H9 (cell line): Measurements from ENCODE around the gene GPR15LG. TPM values are rescaled to one million over a fixed set of nuclear protein-coding genes. Genes with fewer than 3 reads are reported as not detected.

Experiments used
- DNase-seq: peaks from one replicate; pipeline ENCODE4 v3.0.0-alpha.2; 2017
- H2AFZ ChIP-seq: one replicate; pipeline ENCODE4 v1.6.1; 2013; ENCODE audit warnings: mild to moderate bottlenecking, low read length, control low read depth, moderate library complexity
- H2AK5ac ChIP-seq: 2 replicates; pipeline ENCODE4 v1.6.1; 2013; ENCODE audit warnings: low read length, control low read depth, mixed read lengths; ENCODE audit not compliant: insufficient read length
- H2BK120ac ChIP-seq: one replicate; pipeline ENCODE4 v1.6.1; 2013; ENCODE audit warnings: low read depth, mild to moderate bottlenecking, low read length, control low read depth, inconsistent platforms; ENCODE audit not compliant: poor library complexity, severe bottlenecking
- H2BK12ac ChIP-seq: 2 replicates; pipeline ENCODE4 v1.6.1; 2013; ENCODE audit warnings: low read length, control low read depth, mixed read lengths, low read depth; ENCODE audit not compliant: insufficient read length
- H2BK15ac ChIP-seq: 2 replicates; pipeline ENCODE4 v1.6.1; 2013; ENCODE audit warnings: low read depth, low read length, control low read depth
- H2BK20ac ChIP-seq: one replicate; pipeline ENCODE4 v1.6.1; 2013; ENCODE audit warnings: low read depth, mild to moderate bottlenecking, low read length, control low read depth, inconsistent platforms; ENCODE audit not compliant: poor library complexity, severe bottlenecking
- H2BK5ac ChIP-seq: 2 replicates; pipeline ENCODE4 v1.6.1; 2013; ENCODE audit warnings: low read length, control low read depth, mixed read lengths; ENCODE audit not compliant: insufficient read length
- H3K14ac ChIP-seq: 2 replicates; pipeline ENCODE4 v1.6.1; 2013; ENCODE audit warnings: low read length, control low read depth; ENCODE audit not compliant: insufficient read depth
- H3K18ac ChIP-seq: 2 replicates; pipeline ENCODE4 v1.6.1; 2013; ENCODE audit warnings: low read depth, mild to moderate bottlenecking, mixed read lengths, low read length, control low read depth; ENCODE audit not compliant: insufficient read length
- H3K23ac ChIP-seq: 2 replicates; pipeline ENCODE4 v1.6.1; 2013; ENCODE audit warnings: low read length, control low read depth, mixed read lengths, low read depth; ENCODE audit not compliant: insufficient read length
- H3K23me2 ChIP-seq: 2 replicates; pipeline ENCODE4 v1.6.1; 2013; ENCODE audit warnings: low read depth, mild to moderate bottlenecking, mixed read lengths, low read length, control low read depth; ENCODE audit not compliant: insufficient read length, poor library complexity, severe bottlenecking
- H3K27ac ChIP-seq: 2 replicates; pipeline ENCODE4 v1.5.1; 2013; ENCODE audit warnings: low read length, control low read depth, mixed read lengths, low read depth; ENCODE audit not compliant: insufficient read length
- H3K27me3 ChIP-seq: 2 replicates; pipeline ENCODE4 v1.6.1; 2013; ENCODE audit warnings: low read length, control low read depth, inconsistent platforms; ENCODE audit not compliant: insufficient read depth
- H3K4ac ChIP-seq: 2 replicates; pipeline ENCODE4 v1.6.1; 2013; ENCODE audit warnings: low read depth, mild to moderate bottlenecking, control low read depth, inconsistent platforms, low read length, moderate library complexity
- H3K4me1 ChIP-seq: 2 replicates; pipeline ENCODE4 v1.6.1; 2013; ENCODE audit warnings: low read length, control low read depth, inconsistent platforms; ENCODE audit not compliant: insufficient read depth
- H3K4me2 ChIP-seq: 2 replicates; pipeline ENCODE4 v1.6.1; 2013; ENCODE audit warnings: low read length, control low read depth, mixed read lengths; ENCODE audit not compliant: insufficient read length, insufficient read depth
- H3K56ac ChIP-seq: 2 replicates; pipeline ENCODE4 v1.6.1; 2013; ENCODE audit warnings: low read depth, mild to moderate bottlenecking, mixed read lengths, low read length, control low read depth; ENCODE audit not compliant: insufficient read length
- H3K79me1 ChIP-seq: 2 replicates; pipeline ENCODE4 v1.6.1; 2013; ENCODE audit warnings: low read depth, mild to moderate bottlenecking, moderate library complexity, low read length, control low read depth, inconsistent platforms; ENCODE audit not compliant: insufficient read depth, poor library complexity, severe bottlenecking
- H3K79me2 ChIP-seq: 2 replicates; pipeline ENCODE4 v1.6.1; 2013; ENCODE audit warnings: low read length, control low read depth, inconsistent platforms; ENCODE audit not compliant: insufficient read depth
- H3K9ac ChIP-seq: 2 replicates; pipeline ENCODE4 v1.6.1; 2013; ENCODE audit warnings: low read length, control low read depth, mixed read lengths; ENCODE audit not compliant: insufficient read length; ENCODE audit errors: extremely low read depth
- H3K9me3 ChIP-seq: one replicate; pipeline ENCODE4 v1.6.1; 2013; ENCODE audit warnings: low read depth, low read length, inconsistent platforms; ENCODE audit not compliant: control insufficient read depth
- H3T11ph ChIP-seq: one replicate; pipeline ENCODE4 v1.6.1; 2013; ENCODE audit warnings: mild to moderate bottlenecking, low read length, control low read depth, inconsistent platforms
- H4K20me1 ChIP-seq: one replicate; pipeline ENCODE4 v1.6.1; 2013; ENCODE audit not compliant: control insufficient read depth, insufficient read length, insufficient read depth
- H4K5ac ChIP-seq: 2 replicates; pipeline ENCODE4 v1.6.1; 2013; ENCODE audit warnings: low read depth, mild to moderate bottlenecking, mixed read lengths, low read length, control low read depth; ENCODE audit not compliant: insufficient read length
- H4K8ac ChIP-seq: replicated peaks from 2 replicates; pipeline ENCODE4 v1.6.1; 2013; ENCODE audit warnings: low read length, control low read depth, mixed read lengths, low read depth; ENCODE audit not compliant: insufficient read length
- H4K91ac ChIP-seq: 2 replicates; pipeline ENCODE4 v1.6.1; 2013; ENCODE audit warnings: low read depth, mild to moderate bottlenecking, moderate library complexity, mixed read lengths, low read length, control low read depth; ENCODE audit not compliant: insufficient read length
- H3K27ac Mint-ChIP-seq, 3 experiments: 2 replicates in 2 of 3; 3 replicates in 1 of 3; pipeline ENCODE4 v1.8.0; 2020 to 2021; ENCODE audit warnings: mixed read lengths in 3 of 3, mild to moderate bottlenecking in 1 of 3, moderate library complexity in 1 of 3
- H3K27me3 Mint-ChIP-seq: 2 replicates; pipeline ENCODE4 v1.8.0; 2021; ENCODE audit warnings: low read depth, mild to moderate bottlenecking, moderate library complexity, mixed read lengths
- H3K36me3 Mint-ChIP-seq, 3 experiments: 2 replicates in 2 of 3; 3 replicates in 1 of 3; pipeline ENCODE4 v1.8.0; 2020 to 2021; ENCODE audit warnings: low read depth in 3 of 3, mixed read lengths in 3 of 3; ENCODE audit not compliant: insufficient read depth in 1 of 3
- H3K4me1 Mint-ChIP-seq, 2 experiments: 2 replicates each; pipeline ENCODE4 v1.8.0; 2020; ENCODE audit warnings: mixed read lengths in 2 of 2
- H3K4me3 Mint-ChIP-seq, 2 experiments: 2 replicates in 1 of 2; 3 replicates in 1 of 2; pipeline ENCODE4 v1.8.0; 2020 to 2021; ENCODE audit warnings: mild to moderate bottlenecking in 2 of 2, mixed read lengths in 2 of 2, moderate library complexity in 1 of 2
- H3K9me3 Mint-ChIP-seq, 2 experiments: 2 replicates in 1 of 2; 3 replicates in 1 of 2; pipeline ENCODE4 v1.8.0; 2020; ENCODE audit warnings: mild to moderate bottlenecking in 2 of 2, mixed read lengths in 2 of 2, moderate library complexity in 1 of 2
- CTCF ChIP-seq: fragments of 200-600 bp; sonication (generic); conservative IDR thresholded peaks from 3 replicates; pipeline ENCODE4 v1.8.0; 2021; ENCODE audit warnings: antibody characterized with exemption, mild to moderate bottlenecking
- total RNA-seq: library from RNA; stranded (reverse); gene quantifications from 2 replicates; pipeline ENCODE4 v1.2.1, GENCODE V29; 2021

GPR15LG gene
- total RNA-seq, 1 experiment from 2014 or later = not detected

GRCh38 chr10:84147347-84147746, 26.3 kb upstream of the GPR15LG start:
- no peak overlapping the region for H2AFZ ChIP-seq
- Mint-ChIP-seq H3K4me3 (no peak overlapping the region), H3K4me1 (no peaks in the 10 kb centered on the region), H3K27ac (no peak overlapping the region), H3K27me3 (no peaks in the 10 kb centered on the region), H3K9me3 (no peaks in the 10 kb centered on the region), H3K36me3 (peaks cover 23 to 70% (median 62%) of the 10 kb centered on the region in 3 experiments; a peak in 6 of 7 replicates)
- H3K4ac ChIP-seq = no peak overlapping the region
- no peak for TF ChIP-seq CTCF
- H3K79me1 ChIP-seq = no peaks in the 10 kb centered on the region
- H4K8ac ChIP-seq = no peak overlapping the region
- no peak overlapping the region for H2BK20ac ChIP-seq
- H3K9me3 ChIP-seq = no peaks in the 10 kb centered on the region
- no peak overlapping the region for H2AK5ac ChIP-seq
- no peak overlapping the region for H2BK5ac ChIP-seq
- no peak overlapping the region for H2BK12ac ChIP-seq
- DNase-seq = no peak
- no peak overlapping the region for H2BK120ac ChIP-seq
- H3K18ac ChIP-seq = no peak overlapping the region
- H3K9ac ChIP-seq = no peak overlapping the region
- H3K56ac ChIP-seq = no peak overlapping the region
- H3K27ac ChIP-seq = no peak overlapping the region
- no peaks in the 10 kb centered on the region for H3K23me2 ChIP-seq
- no peak overlapping the region for H3K4me2 ChIP-seq
- H4K20me1 ChIP-seq = no peaks in the 10 kb centered on the region
- H4K91ac ChIP-seq = no peak overlapping the region
- H3K79me2 ChIP-seq = peaks cover 1% of the 10 kb centered on the region; the same call in 1 of the 2 replicates
- H3K14ac ChIP-seq = no peak overlapping the region
- no peak overlapping the region for H4K5ac ChIP-seq
- no peaks in the 10 kb centered on the region for H3K27me3 ChIP-seq
- no peak overlapping the region for H2BK15ac ChIP-seq
- no peak overlapping the region for H3K23ac ChIP-seq
- H3T11ph ChIP-seq = no peak overlapping the region
- no peaks in the 10 kb centered on the region for H3K4me1 ChIP-seq
